T-helper 1 cell treated with Interleukin-12 subunit alpha and Interleukin-12 subunit beta and Interleukin-4 antibody, amounts not matched to agents 30 μg/mL and 1 μg/mL, for 36 hours (primary cell): ENCODE measurements around the gene FADS3.

ENCODE experiments used
- H3K27ac Mint-ChIP-seq: one replicate; pipeline ENCODE4 v1.8.0; 2021; ENCODE audit warnings: mild to moderate bottlenecking, mixed read lengths
- H3K27me3 Mint-ChIP-seq: one replicate; pipeline ENCODE4 v1.8.0; 2021; ENCODE audit warnings: low read depth, mixed read lengths
- H3K36me3 Mint-ChIP-seq: one replicate; pipeline ENCODE4 v1.8.0; 2021; ENCODE audit warnings: low read depth, mixed read lengths
- H3K4me1 Mint-ChIP-seq: one replicate; pipeline ENCODE4 v1.8.0; 2021; ENCODE audit warnings: low read depth, mixed read lengths
- H3K4me3 Mint-ChIP-seq: one replicate; pipeline ENCODE4 v1.8.0; 2021; ENCODE audit warnings: mild to moderate bottlenecking, moderate library complexity, mixed read lengths
- H3K9me3 Mint-ChIP-seq: one replicate; pipeline ENCODE4 v1.8.0; 2021; ENCODE audit warnings: mixed read lengths

Gene FADS3

GRCh38 chr11:61869708-61870451, 21.5 kb downstream of the FADS3 start:
- Mint-ChIP-seq H3K4me3 (no peak overlapping the region), H3K4me1 (peaks cover 8% of the 10 kb centered on the region), H3K27me3 (no peaks in the 10 kb centered on the region), H3K9me3 (no peaks in the 10 kb centered on the region), H3K27ac (no peak overlapping the region), H3K36me3 (peaks cover 8% of the 10 kb centered on the region)

GRCh38 chr11:61869429-61869707, 22.0 kb downstream of the FADS3 start:
- no peak overlapping the region for H3K27ac Mint-ChIP-seq
- no peaks in the 10 kb centered on the region for H3K9me3 Mint-ChIP-seq
- no peak overlapping the region for H3K4me3 Mint-ChIP-seq
- H3K27me3 Mint-ChIP-seq, result no peaks in the 10 kb centered on the region
- H3K36me3 Mint-ChIP-seq, result peaks cover 11% of the 10 kb centered on the region
- peaks cover 8% of the 10 kb centered on the region for H3K4me1 Mint-ChIP-seq

- Mint-ChIP-seq H3K9me3 (no peaks in the 10 kb centered on the region), H3K27ac (peak overlapping the region; percentile 29), H3K27me3 (no peaks in the 10 kb centered on the region), H3K4me3 (no peak overlapping the region), H3K36me3 (peaks cover 11% of the 10 kb centered on the region), H3K4me1 (peaks cover 8% of the 10 kb centered on the region)
Measured at GRCh38 chr11:61868571-61869428, 22.5 kb downstream of the FADS3 start.

- Mint-ChIP-seq H3K27ac (no peak overlapping the region), H3K4me1 (peaks cover 8% of the 10 kb centered on the region), H3K4me3 (no peak overlapping the region), H3K9me3 (no peaks in the 10 kb centered on the region), H3K27me3 (no peaks in the 10 kb centered on the region), H3K36me3 (peaks cover 13% of the 10 kb centered on the region)
Measured at GRCh38 chr11:61866958-61867343, 24.4 kb downstream of the FADS3 start.

- H3K9me3 Mint-ChIP-seq, result no peaks in the 10 kb centered on the region
- no peak overlapping the region for H3K27ac Mint-ChIP-seq
- peaks cover 6% of the 10 kb centered on the region for H3K4me1 Mint-ChIP-seq
- no peak overlapping the region for H3K4me3 Mint-ChIP-seq
- H3K27me3 Mint-ChIP-seq, result no peaks in the 10 kb centered on the region
- peaks cover 17% of the 10 kb centered on the region for H3K36me3 Mint-ChIP-seq
Measured at GRCh38 chr11:61866231-61866957, 25.0 kb downstream of the FADS3 start.

- Mint-ChIP-seq H3K36me3 (peaks cover 22% of the 10 kb centered on the region), H3K27me3 (no peaks in the 10 kb centered on the region), H3K9me3 (no peaks in the 10 kb centered on the region), H3K27ac (no peak overlapping the region), H3K4me1 (no peaks in the 10 kb centered on the region), H3K4me3 (no peak overlapping the region)
Measured at GRCh38 chr11:61864814-61865775, 26.2 kb downstream of the FADS3 start.

GRCh38 chr11:61863548-61864081, 27.7 kb downstream of the FADS3 start:
- H3K9me3 Mint-ChIP-seq, result no peaks in the 10 kb centered on the region
- no peak overlapping the region for H3K4me3 Mint-ChIP-seq
- no peaks in the 10 kb centered on the region for H3K27me3 Mint-ChIP-seq
- no peak overlapping the region for H3K27ac Mint-ChIP-seq
- H3K4me1 Mint-ChIP-seq, result no peaks in the 10 kb centered on the region
- peaks cover 32% of the 10 kb centered on the region for H3K36me3 Mint-ChIP-seq

GRCh38 chr11:61862714-61863547, 28.4 kb downstream of the FADS3 start:
- Mint-ChIP-seq H3K27ac (no peak overlapping the region), H3K27me3 (no peaks in the 10 kb centered on the region), H3K36me3 (peaks cover 32% of the 10 kb centered on the region), H3K4me3 (no peak overlapping the region), H3K4me1 (no peaks in the 10 kb centered on the region), H3K9me3 (no peaks in the 10 kb centered on the region)

GRCh38 chr11:61861634-61862033, 29.7 kb downstream of the FADS3 start:
- H3K36me3 Mint-ChIP-seq, result peaks cover 35% of the 10 kb centered on the region
- H3K27me3 Mint-ChIP-seq, result no peaks in the 10 kb centered on the region

GRCh38 chr11:61860054-61860903, 31.1 kb downstream of the FADS3 start:
- no peaks in the 10 kb centered on the region for H3K9me3 Mint-ChIP-seq
- no peaks in the 10 kb centered on the region for H3K27me3 Mint-ChIP-seq
- H3K4me3 Mint-ChIP-seq, result no peak overlapping the region
- no peak overlapping the region for H3K27ac Mint-ChIP-seq
- H3K36me3 Mint-ChIP-seq, result peaks cover 33% of the 10 kb centered on the region
- no peaks in the 10 kb centered on the region for H3K4me1 Mint-ChIP-seq

More at GRCh38 chr11:61861634-61862033, 29.7 kb downstream of the FADS3 start:
- Mint-ChIP-seq H3K4me3 (no peak overlapping the region), H3K27ac (peak overlapping the region; percentile 7), H3K4me1 (no peaks in the 10 kb centered on the region), H3K9me3 (no peaks in the 10 kb centered on the region)

GRCh38 chr11:61855939-61856680, 35.2 kb downstream of the FADS3 start:
- peaks cover 35% of the 10 kb centered on the region for H3K36me3 Mint-ChIP-seq
- H3K27me3 Mint-ChIP-seq, result no peaks in the 10 kb centered on the region
- H3K4me3 Mint-ChIP-seq, result no peak overlapping the region
- H3K4me1 Mint-ChIP-seq, result peaks cover 1% of the 10 kb centered on the region
- H3K9me3 Mint-ChIP-seq, result no peaks in the 10 kb centered on the region
- H3K27ac Mint-ChIP-seq, result no peak overlapping the region
